Duodenal mucosa (tissue), 2 donors: ENCODE measurements around the gene CLIC1.

ENCODE experiments used
- H3K27ac ChIP-seq: one replicate; pipeline ENCODE4 v1.7.0; 2013; ENCODE audit warnings: low read depth, low read length
- H3K27me3 ChIP-seq, 2 donors: one replicate each; pipeline ENCODE4 v1.7.0; 2013; ENCODE audit warnings: low read length in 2 of 2, control low read depth in 1 of 2; ENCODE audit not compliant: insufficient read depth in 2 of 2, control insufficient read depth in 1 of 2
- H3K36me3 ChIP-seq, 2 donors: one replicate each; pipeline ENCODE4 v1.7.0; 2013; ENCODE audit warnings: low read length in 2 of 2, control low read depth in 1 of 2; ENCODE audit not compliant: insufficient read depth in 2 of 2, control insufficient read depth in 1 of 2
- H3K4me1 ChIP-seq, 2 donors: one replicate each; pipeline ENCODE4 v1.7.0; 2013; ENCODE audit warnings: low read length in 2 of 2, control low read depth in 1 of 2; ENCODE audit not compliant: insufficient read depth in 2 of 2, control insufficient read depth in 1 of 2
- H3K4me3 ChIP-seq, 2 donors: one replicate each; pipeline ENCODE4 v1.7.0; 2013; ENCODE audit warnings: low read length in 2 of 2, low read depth in 1 of 2
- H3K9ac ChIP-seq, 2 donors: one replicate each; pipeline ENCODE4 v1.7.0; 2013; ENCODE audit warnings: low read length in 2 of 2, low read depth in 1 of 2
- H3K9me3 ChIP-seq, 2 donors: one replicate each; pipeline ENCODE4 v1.7.0; 2013; ENCODE audit warnings: low read length in 2 of 2, control low read depth in 1 of 2; ENCODE audit not compliant: control insufficient read depth in 1 of 2

CLIC1 gene

DNA sequence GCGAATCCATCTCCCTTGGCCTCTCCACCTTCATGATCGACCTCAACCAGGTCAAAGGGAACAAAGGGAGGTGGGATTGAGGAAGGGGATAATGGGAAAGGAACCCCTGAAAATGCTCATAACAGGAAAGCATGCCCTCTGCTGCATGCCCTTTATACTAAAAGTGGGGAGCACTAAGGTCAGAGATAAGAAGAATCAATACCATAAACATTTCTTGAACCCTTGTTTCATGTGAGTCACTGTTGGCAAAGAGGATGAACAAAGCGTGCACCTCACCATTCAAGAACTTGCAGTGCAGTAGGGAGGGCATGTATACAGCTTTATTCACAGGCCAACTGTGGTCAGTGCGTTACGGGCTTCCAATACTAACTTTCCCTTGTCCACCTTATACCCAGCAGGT lies 24.5 kb upstream of the CLIC1 start:
- H3K27ac ChIP-seq = no peak overlapping the region
- no peaks in the 10 kb centered on the region for H3K27me3 ChIP-seq
- H3K36me3 ChIP-seq = peaks cover 0 to 24% of the 10 kb centered on the region in 2 donors
- H3K4me1 ChIP-seq = peaks cover 34 to 37% of the 10 kb centered on the region in 2 donors
- peak overlapping the region; percentile 33 to 35 for H3K9ac ChIP-seq
- no peaks in the 10 kb centered on the region for H3K9me3 ChIP-seq
- no peak overlapping the region for H3K4me3 ChIP-seq

DNA sequence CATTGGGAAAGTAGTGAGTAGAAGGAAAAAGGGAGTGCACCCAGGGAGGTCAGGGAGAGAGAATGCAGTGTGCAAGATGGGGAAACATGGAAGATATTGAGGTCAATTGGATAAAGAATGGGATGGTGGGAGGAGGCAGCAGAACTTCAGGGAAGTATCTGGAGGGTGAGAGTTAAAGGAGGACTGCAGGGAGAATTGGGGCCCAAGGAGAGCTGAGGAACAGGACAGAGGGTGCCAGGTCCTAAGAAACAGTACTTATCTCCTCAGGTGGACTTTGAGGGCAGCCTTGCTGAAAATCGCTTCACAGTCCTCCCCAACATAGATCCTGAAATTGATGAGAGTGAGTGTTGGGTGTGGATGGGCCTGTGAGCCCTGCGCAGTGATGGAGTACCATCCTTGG lies 22.0 kb upstream of the CLIC1 start:
- no peaks in the 10 kb centered on the region for H3K9me3 ChIP-seq
- H3K27ac ChIP-seq = no peak overlapping the region
- H3K27me3 ChIP-seq = no peaks in the 10 kb centered on the region
- peaks cover 0 to 20% of the 10 kb centered on the region in 2 donors for H3K36me3 ChIP-seq
- H3K4me1 ChIP-seq = peaks cover 16 to 27% of the 10 kb centered on the region in 2 donors
- no peak overlapping the region for H3K4me3 ChIP-seq
- no peak overlapping the region for H3K9ac ChIP-seq

DNA sequence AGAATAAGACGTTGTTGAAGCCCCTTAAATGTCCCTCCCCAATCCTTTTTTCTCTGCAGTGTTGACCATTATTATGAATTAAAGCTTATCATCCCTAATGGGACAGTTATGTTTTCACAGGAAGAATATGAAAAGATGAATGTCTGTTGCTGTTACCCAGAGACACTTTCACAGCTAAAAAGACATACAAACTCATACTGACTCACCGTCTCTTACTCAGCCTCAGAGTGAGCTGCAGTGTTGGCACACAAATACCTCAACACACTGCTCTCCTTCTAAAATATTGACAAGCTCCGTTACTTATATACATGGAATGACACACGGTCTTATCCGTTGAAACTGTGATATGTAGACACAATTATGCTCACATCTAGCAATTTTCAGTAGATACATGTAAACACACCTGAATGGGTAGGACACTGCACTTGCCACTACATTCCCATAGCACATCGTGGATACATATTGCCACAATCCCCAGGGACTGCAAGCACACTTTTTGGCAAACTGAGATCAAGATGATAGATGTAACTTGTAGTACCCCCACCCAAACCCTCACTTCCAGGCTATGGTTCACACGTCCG lies 16.5 kb upstream of the CLIC1 start:
- Histone ChIP-seq H3K9me3 (no peaks in the 10 kb centered on the region), H3K4me3 (no peak overlapping the region), H3K27ac (no peak overlapping the region), H3K36me3 (no peaks in the 10 kb centered on the region), H3K4me1 (no peaks in the 10 kb centered on the region), H3K27me3 (no peaks in the 10 kb centered on the region), H3K9ac (no peak overlapping the region)

DNA sequence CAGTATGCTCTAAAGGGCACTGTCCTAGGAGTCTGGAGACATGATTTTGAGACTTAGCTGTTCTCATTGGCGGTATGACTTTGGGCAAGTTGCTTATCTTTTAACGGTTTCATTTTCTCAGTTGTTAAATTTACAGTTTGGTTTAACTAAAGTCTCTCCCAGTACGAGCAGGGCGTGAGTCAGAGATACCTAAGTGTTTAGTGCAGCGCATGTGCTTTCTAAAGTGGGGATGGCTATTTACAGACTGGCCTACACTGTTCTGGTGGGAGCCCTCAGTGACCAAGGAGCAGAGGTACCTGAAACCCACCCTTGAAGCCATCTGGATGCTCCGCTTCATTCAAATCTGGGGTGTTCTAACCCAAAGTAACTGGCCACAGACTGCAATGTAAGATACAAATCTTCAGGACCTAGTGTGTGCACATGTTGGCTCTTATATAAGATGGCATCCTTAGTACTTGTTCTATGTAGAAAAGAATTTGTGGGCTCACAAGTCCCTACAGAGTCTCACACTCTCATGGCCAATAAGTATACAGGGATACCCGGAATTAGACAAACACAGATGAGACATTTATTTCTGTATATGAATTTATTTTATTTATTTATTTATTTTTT lies 14.2 kb upstream of the CLIC1 start:
- Histone ChIP-seq H3K27ac (no peak overlapping the region), H3K4me3 (no peak overlapping the region), H3K36me3 (peaks cover 0 to 6% of the 10 kb centered on the region in 2 donors), H3K27me3 (no peaks in the 10 kb centered on the region), H3K9ac (no peak overlapping the region), H3K9me3 (no peaks in the 10 kb centered on the region), H3K4me1 (no peaks in the 10 kb centered on the region)

DNA sequence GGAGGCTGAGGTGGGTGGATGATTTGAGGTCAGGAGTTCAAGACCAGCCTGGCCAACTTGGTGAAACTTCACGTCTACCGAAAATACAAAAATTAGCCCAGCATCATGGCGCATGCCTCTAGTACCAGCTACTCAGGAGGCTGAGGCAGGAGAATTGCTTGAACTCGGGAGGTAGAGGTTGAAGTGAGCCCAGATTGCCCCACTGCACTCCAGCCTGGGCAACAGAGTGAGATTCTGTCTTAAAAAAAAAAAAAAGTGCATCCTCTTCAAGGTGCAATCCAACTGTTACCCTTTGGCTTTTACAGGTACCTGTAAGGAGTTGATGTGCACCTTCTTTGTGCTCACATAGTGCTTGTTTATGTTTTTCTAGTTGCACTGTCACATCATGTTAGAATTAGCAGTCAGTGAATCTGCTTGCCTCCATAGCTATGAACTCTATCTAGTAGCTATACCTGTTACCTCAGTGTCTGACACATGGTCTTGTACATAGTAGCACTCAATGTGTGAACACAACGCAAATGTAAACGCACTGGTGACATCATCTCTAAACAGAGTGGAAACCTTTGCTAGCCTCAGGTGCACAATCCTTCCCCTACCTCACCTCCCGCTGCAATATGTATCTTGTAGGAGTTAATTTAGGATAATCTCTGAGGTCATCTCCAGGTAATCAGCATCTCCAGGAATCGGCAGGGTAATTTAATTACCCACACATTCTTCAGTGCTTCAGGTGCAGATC lies 13.1 kb upstream of the CLIC1 start:
- Histone ChIP-seq H3K4me1 (no peaks in the 10 kb centered on the region), H3K9me3 (no peaks in the 10 kb centered on the region), H3K27me3 (no peaks in the 10 kb centered on the region), H3K4me3 (no peak overlapping the region), H3K9ac (no peak overlapping the region), H3K36me3 (peaks cover 0 to 6% of the 10 kb centered on the region in 2 donors), H3K27ac (no peak overlapping the region)

DNA sequence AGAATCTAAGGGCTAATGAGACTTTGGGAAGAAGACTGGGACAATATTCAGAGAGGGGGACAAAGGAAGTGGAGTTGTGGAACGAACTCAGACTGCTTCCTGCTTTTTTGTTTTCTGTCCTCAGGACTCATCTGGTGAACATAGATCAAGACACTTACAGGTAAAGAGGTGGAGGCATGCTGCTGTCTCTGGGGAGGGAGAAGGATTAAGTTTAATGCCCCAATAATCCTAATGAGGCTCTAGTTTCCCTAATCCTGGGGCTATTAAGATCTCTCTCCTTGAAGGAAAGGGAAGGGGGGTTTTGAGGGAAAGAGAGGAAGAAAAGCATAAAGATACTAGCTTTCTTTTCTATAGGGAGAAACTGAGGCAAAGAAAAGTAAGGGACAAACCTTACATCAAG lies 8.1 kb upstream of the CLIC1 start:
- Histone ChIP-seq H3K9me3 (no peaks in the 10 kb centered on the region), H3K27me3 (no peaks in the 10 kb centered on the region), H3K9ac (no peak overlapping the region), H3K27ac (no peak overlapping the region), H3K36me3 (peaks cover 0 to 19% of the 10 kb centered on the region in 2 donors), H3K4me1 (peaks cover under 1 to 12% of the 10 kb centered on the region in 2 donors), H3K4me3 (no peak overlapping the region)

DNA sequence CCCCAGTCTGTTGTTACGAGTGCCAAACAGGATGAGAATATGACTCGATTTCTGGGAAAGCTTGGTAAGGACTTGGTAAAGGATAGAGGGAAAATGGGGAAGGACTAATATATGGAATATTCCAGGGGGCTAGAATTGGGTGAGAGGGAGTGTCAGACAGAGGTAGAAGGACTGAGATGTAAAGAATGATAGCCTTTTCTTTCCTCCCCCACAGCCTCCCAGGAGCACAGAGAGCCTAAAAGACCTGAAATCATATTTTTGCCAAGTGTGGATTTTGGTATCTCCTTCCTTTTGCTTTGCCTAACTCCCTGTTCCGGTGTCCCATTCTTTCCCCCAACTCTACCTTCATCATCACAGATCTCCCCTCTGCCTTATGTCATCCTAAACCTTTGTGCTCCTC lies 6.6 kb upstream of the CLIC1 start:
- Histone ChIP-seq H3K9me3 (no peaks in the 10 kb centered on the region), H3K36me3 (peaks cover 0 to 19% of the 10 kb centered on the region in 2 donors), H3K27me3 (no peaks in the 10 kb centered on the region), H3K4me3 (no peak overlapping the region), H3K4me1 (peaks cover 14 to 26% of the 10 kb centered on the region in 2 donors), H3K9ac (no peak overlapping the region), H3K27ac (no peak overlapping the region)

DNA sequence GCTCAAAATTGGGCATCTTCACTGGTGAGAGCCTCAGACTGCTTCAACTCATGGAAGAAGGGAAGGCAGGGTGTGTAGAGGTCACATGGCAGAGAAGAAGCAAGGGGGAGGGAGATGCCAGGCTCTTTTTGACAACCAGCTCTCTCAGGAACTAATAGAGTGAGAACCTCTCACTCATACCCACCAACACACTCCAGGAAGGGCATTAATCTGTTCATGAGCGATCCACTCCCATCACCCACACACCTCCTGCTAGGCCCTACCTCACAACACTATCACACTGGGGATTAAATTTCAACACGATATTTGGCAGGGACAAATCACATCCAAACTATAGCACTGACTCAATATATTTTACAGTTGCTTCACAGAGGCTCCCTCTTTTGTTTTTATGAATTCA lies 5.5 kb upstream of the CLIC1 start:
- H3K4me1 ChIP-seq = peaks cover 25 to 35% of the 10 kb centered on the region in 2 donors
- H3K4me3 ChIP-seq = no peak overlapping the region
- peaks cover 0 to 13% of the 10 kb centered on the region in 2 donors for H3K36me3 ChIP-seq
- H3K9ac ChIP-seq = no peak overlapping the region
- no peak overlapping the region for H3K27ac ChIP-seq
- H3K9me3 ChIP-seq = no peaks in the 10 kb centered on the region
- H3K27me3 ChIP-seq = no peaks in the 10 kb centered on the region

DNA sequence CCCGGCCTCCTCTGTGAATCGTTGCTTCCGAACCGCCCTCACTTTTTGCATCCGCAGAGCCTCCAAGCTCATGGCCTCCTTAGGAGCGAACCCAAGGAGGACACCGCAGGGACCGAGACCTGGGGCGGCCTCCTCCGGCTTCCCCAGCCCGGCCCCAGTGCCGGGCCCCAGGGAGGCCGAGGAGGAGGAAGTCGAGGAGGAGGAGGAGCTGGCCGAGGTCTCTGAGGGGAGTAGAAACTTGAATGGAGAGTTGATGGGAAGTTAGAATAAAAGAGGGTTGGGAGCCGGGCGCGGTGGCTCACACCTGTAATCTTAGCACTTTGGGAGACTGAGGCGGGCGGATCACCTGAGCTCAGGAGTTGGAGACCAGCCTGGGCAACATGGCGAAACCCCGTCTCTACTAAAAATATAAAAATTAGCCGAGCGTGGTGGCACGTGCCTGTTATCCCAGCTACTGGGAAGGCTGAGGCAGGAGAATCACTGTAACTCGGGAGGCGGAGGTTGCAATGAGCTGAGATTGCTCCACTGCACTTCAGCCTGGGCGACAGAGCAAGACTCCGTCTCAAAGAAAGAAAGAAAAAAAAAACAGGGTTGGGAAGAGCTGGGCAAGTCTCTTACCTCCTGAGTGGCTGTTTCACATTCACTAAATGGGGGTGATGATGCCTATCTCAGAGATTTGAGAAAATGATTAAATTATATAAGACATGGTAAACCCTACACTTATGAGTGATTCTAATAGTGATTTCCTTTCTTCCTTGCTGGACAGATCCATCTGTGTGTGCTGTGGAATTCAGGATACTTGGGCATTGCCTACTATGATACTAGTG lies 4.3 kb upstream of the CLIC1 start:
- H3K27me3 ChIP-seq = no peaks in the 10 kb centered on the region
- peaks cover 28 to 38% of the 10 kb centered on the region in 2 donors for H3K4me1 ChIP-seq
- peaks cover 0 to 13% of the 10 kb centered on the region in 2 donors for H3K36me3 ChIP-seq
- peak overlapping the region; percentile 87 to 90 for H3K9ac ChIP-seq
- no peaks in the 10 kb centered on the region for H3K9me3 ChIP-seq
- H3K27ac ChIP-seq = peak overlapping the region; percentile 80
- peak overlapping the region; percentile 80 to 83 for H3K4me3 ChIP-seq
